NCI-H524 treated with DMSO at 0.1 percent for 48 hours (cell line): ENCODE data around the gene TTLL12.

ENCODE experiments used
- DNase-seq: peaks from one replicate; lab custom pipeline; 2025; lab: John Stamatoyannopoulos, UW

Gene TTLL12

GRCh38 chr22:43173566-43173965, 13.4 kb downstream of the TTLL12 start:
- DNase-seq = no peak

GRCh38 chr22:43172191-43172590, 14.7 kb downstream of the TTLL12 start:
- DNase-seq = no peak

- DNase-seq = no peak
Observed at GRCh38 chr22:43171607-43172006, 15.3 kb downstream of the TTLL12 start.

GRCh38 chr22:43171019-43171491, 15.9 kb downstream of the TTLL12 start:
- DNase-seq = no peak

- DNase-seq = no peak
Observed at GRCh38 chr22:43170131-43170480, 16.8 kb downstream of the TTLL12 start.

- no peak for DNase-seq
Observed at GRCh38 chr22:43169310-43170130, 17.4 kb downstream of the TTLL12 start.

GRCh38 chr22:43168471-43169309, 18.2 kb downstream of the TTLL12 start:
- DNase-seq = no peak

GRCh38 chr22:43167001-43167589, 19.8 kb downstream of the TTLL12 start:
- DNase-seq = no peak

- DNase-seq = no peak
Observed at GRCh38 chr22:43166132-43166930, 20.6 kb downstream of the TTLL12 start.

- no peak for DNase-seq
Observed at GRCh38 chr22:43164636-43165035, 22.3 kb downstream of the TTLL12 start.

- no peak for DNase-seq
Observed at GRCh38 chr22:43163241-43163795, 23.6 kb downstream of the TTLL12 start.

GRCh38 chr22:43162412-43163150, 24.4 kb downstream of the TTLL12 start:
- no peak for DNase-seq

GRCh38 chr22:43160497-43161126, 26.3 kb downstream of the TTLL12 start:
- DNase-seq = no peak

GRCh38 chr22:43159484-43160178, 27.3 kb downstream of the TTLL12 start:
- no peak for DNase-seq

GRCh38 chr22:43158778-43159483, 28.0 kb downstream of the TTLL12 start:
- DNase-seq = no peak

GRCh38 chr22:43157874-43158546, 28.9 kb downstream of the TTLL12 start:
- no peak for DNase-seq

- no peak for DNase-seq
Observed at GRCh38 chr22:43156413-43156812, 30.5 kb downstream of the TTLL12 start.

- DNase-seq = peak; percentile 6
Observed at GRCh38 chr22:43155789-43156188, 31.1 kb downstream of the TTLL12 start.
